ENCODE measurements around the gene EFNA5. TPM values are rescaled to one million over a fixed set of nuclear protein-coding genes. Genes with fewer than 3 reads are reported as not detected.

EFNA5 gene
- polyA plus RNA-seq, 3 donors, result 24.7 to 26.4 (median 24.7) TPM

GRCh38 chr5:107402434-107403227, 268.1 kb downstream of the EFNA5 start:
- DNase-seq, result no peak

DNA sequence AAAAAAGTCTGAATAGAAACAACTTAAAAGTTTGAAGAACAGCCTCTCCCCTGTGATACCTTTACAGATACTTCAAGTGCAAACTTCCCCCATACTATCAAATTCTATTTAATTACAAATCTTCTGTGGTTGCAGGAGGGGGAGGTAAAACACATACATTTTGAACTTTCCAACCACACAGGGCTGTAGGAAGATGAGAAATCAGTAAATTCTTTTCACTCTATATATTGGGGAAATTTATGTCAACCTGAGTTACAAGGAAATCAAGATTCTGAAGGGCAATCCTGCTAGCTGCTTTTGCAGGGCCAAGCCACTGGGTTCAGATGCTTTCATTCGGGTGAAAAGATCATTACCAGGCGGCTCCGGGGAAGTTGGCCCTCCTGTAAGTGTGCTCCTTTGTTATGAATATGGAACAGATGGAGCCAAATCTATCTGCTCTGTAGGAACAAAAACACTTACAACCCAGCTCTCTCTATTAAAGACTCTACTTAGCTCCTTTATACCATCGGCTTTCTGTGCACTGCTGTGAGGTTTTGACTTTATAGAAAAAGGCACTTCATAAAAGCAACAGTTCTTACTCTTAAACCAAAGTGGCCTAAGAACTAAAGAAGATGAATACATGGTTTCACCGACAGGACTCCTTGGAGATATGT, 269.1 kb downstream of the EFNA5 start:
- DNase-seq, result no peak

DNA sequence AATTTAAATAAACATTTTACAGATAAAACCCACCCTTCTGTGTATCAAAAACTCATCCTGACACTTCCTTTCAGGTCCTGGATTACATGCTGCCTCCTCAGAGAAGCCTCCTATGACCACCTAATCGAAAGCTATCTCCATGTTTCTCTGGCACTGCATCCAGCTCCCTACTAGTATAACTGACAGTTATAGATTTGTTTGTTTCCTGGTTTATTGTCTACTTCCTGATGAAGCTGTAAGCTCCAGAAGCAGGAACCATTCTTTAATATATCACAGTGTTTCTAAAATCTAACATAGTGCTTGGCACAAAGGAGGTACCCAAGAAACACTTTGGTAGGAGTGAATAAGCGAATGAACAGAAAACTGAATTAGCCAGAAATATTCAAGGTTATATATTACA, 270.4 kb downstream of the EFNA5 start:
- DNase-seq, result no peak

DNA sequence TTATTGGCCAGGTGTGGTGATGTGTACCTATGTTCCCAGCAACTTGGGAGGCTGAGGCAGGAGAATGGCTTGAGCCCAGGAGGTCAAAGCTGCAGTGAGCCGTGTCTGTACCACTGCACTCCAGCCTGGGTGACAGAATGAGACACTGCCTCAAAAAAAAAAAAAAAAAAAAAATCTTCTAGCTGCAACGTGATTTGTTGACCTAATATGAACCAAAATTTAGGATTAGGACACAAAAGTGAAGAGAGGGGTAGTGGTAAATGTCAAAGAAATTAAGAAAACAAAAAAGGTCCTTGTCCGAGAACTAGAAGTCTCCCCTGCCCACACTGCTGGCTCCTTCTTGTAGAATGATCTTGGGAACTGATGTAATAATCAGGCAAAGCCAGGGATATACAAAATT, 272.0 kb downstream of the EFNA5 start:
- DNase-seq, result no peak

GRCh38 chr5:107396351-107396690, 274.4 kb downstream of the EFNA5 start:
- no peak for DNase-seq

GRCh38 chr5:107395632-107396350, 274.9 kb downstream of the EFNA5 start:
- no peak for DNase-seq

DNA sequence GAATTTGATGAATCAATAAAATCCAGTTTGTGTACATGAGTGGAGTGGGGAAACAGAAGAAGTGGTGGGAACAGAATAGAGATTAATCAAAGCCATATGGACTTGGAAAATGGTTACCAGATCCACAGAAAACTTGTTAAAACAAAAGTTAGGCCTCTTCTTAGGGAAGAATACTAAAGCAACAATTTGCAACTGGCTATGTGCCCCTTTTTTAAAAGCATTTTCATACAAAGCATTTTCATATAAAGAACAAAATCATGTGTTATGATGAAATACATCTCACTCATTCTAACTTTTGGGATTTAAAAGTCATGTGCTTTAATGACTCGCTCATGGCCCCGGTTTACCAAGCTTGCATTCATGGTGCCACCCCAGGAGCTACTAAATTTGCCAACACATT, 276.9 kb downstream of the EFNA5 start:
- no peak for DNase-seq

DNA sequence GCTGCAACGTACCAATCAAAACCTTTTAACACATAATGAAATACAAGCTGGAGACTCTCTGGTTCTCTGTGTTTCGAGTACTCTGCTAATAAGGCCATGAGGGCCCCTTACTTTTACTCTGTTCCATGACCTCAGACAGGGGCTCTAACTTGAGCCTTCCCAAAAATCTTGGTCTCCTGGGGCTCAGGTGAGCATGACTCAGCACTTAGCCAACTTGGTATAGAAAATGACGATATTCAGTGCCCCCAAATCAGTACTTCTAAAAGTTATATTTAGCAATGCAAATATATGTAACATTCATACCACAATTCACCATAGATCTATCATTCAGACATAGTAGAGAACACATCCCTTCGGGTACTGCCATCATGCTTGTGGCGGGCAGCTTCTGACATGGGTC, 278.9 kb downstream of the EFNA5 start:
- DNase-seq, result no peak

DNA sequence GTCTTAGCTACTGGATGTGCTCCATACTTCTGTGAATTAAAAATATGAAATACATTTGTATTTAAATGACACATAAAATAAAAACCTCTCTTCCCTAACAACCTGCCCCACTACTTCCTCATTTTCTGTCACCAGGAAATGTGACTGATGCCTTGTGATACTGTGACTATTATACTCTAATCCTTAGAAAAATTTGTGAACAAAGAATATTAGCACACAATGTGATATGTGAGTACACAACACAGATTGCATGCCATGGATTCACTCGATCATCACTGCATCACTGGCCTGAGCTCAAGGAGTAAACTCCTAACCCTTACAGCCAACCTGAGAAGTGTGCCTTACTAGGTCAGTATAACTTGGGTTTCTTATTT, 281.0 kb downstream of the EFNA5 start:
- DNase-seq, result no peak

DNA sequence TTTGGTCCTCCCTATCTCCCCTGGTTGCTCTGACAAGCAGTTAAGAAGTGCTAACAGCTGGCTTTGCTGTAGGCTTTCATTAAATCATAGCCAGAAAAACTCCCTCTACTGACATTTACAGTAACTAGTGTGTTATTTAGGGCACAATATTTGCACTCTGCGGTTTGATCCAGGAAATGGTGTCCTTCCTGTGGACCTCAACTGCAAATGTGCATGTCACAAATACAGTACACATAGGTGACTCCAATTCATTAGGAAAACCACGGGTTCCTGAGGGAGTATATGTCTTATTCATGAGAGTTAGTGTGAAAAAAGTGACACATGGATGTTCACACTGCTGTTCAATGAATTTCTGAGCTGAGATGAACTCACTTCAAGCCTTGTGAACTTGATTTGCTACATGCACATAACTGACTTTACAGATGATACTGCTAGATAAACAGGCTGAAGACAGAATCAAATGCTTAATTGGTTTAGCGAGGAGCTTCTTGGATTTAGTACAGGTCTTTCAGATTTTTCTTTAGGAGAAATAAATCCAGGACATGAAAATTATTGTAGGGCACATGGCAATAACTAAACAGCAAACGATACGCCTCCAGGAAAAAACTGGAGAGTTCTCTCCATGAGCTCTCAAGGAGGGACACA, 281.5 kb downstream of the EFNA5 start:
- DNase-seq, result peak; percentile 68

- no peak for DNase-seq
Observed at GRCh38 chr5:107388141-107388861, 282.4 kb downstream of the EFNA5 start.

- no peak for DNase-seq
Observed at GRCh38 chr5:107387526-107388140, 283.1 kb downstream of the EFNA5 start.

DNA sequence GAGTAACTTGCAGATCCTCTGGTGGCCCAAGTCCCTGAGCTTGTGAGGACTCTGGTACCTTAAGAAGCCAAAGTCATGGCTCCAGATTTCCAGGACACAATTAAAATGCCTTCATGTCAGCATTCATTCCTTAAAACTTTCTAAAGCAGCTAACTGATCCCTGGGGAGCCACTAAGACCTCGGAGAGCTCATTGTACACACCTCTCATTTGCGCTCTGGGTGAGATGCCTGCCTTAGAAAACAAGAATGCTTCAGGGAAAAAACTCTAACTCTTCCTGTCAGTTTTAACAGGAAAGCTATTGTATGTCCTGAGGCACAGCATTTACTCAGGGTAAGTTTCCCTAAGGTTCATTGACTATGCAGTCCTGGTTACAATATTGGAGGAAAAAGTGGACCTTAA, 285.0 kb downstream of the EFNA5 start:
- DNase-seq, result no peak

DNA sequence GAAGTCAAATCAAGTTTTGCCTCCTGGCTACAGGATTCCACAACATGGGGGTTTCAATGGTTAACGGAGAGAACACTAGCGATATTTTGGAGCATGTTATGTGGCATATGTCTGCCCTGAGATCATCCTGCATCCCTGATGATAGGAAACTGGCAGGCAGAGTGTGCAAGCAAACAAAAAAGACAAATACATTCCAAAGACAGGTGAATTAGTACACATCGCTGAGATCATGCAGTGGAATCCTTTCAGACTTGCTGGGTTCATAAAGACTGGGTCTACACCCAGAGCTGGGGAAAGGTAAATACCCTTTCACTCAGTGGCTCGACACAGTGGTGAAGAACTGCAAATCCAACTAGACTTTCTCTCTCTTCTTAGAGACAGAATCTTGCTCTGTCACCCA, 286.5 kb downstream of the EFNA5 start:
- no peak for DNase-seq

DNA sequence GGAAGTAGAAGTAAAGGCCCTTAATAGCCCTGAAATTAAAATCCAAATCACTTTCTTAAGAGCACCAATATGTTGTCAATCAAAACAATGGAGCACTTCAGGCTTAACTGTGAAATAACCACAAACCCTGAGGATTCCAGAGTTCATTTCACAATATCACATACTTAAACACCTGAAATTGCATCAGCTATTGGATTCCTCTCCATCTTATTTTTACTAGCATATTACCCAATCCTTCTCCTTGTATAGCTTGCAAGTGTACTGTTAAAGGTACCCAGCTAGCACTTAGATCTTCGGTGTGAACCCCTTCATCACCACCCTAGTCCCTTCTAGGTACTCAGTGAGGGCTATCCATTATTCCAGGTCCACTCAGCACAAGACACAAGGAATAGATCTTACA, 287.3 kb downstream of the EFNA5 start:
- DNase-seq, result no peak

- no peak for DNase-seq
Observed at GRCh38 chr5:107381189-107381856, 289.4 kb downstream of the EFNA5 start.

GRCh38 chr5:107380654-107381053, 290.1 kb downstream of the EFNA5 start:
- DNase-seq, result no peak

- no peak for DNase-seq
Observed at GRCh38 chr5:107378218-107378899, 292.4 kb downstream of the EFNA5 start.

DNA sequence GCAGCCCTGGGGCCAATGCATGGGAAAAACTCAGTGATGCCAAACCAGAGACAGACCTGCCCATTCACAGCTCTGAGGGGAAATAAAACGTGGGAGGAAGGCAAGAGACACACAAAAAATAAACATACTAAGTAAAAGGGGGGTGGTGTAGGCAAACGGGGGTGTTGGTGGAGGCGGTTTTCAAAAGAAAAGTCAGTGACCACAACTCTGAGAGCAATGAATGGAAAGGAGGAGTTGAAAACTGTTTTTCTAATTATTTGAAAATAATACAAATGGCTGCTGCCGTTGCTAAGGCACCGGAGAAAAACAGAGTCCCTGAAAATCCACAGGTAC, 293.5 kb downstream of the EFNA5 start:
- no peak for DNase-seq

DNA sequence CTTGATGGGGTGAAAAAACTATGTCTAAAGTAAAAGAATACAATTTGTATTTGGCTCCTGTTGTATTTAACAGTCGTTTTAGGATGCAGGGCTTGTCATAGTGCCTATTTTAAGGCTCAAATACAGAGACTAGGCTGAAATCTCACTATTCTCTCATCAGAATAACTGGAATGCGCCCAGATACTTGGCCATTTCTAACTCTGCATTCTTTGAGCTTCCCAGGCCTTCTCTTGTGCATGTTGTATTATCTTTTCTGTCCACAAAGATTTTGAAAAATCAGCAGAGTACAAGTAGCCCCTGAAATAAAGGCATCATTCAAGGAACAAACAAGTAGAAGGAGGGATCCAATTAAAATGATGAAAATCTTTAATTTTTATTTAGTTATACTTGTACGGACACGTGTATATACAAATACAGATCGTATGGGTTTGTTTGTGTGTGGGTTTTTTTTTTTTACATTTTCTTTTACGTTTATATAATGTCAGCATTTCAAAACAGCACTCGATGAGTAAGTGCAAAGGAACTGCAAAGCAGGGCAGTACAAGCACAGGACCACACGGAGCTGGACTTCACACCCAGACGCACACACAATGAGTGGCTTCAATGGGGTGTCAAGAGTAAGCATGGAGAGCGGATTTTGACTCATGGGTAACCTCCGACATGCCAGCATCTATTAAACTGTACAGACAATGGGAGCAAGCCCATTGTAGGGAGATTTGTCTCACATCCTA, 294.0 kb downstream of the EFNA5 start:
- no peak for DNase-seq

Measured in renal pelvis (tissue), 4 donors.